Activated naive CD8-positive, alpha-beta T cell treated with anti-CD3 and anti-CD28 coated beads, Interleukin-2, amount 50 U/mL, for 24 hours (primary cell): ENCODE results near the gene WDR53.
"Not testable (repeated sequence)": the region's sequence is repeated elsewhere in the genome, so short reads cannot be mapped to it uniquely, and the experiment has no call there.

Experiments
- ATAC-seq: fragments of 150-1000 bp; cut with Tn5 transposase; one replicate; pipeline ENCODE4 v1.10.0; 2021
- DNase-seq: peaks from one replicate; pipeline ENCODE4 v3.0.0; 2021
- H3K27ac Mint-ChIP-seq: one replicate; pipeline ENCODE4 v1.8.0; 2021; ENCODE audit warnings: mild to moderate bottlenecking, mixed read lengths
- H3K27me3 Mint-ChIP-seq: one replicate; pipeline ENCODE4 v1.8.0; 2021; ENCODE audit warnings: mixed read lengths
- H3K36me3 Mint-ChIP-seq: one replicate; pipeline ENCODE4 v1.8.0; 2021; ENCODE audit warnings: low read depth, mixed read lengths
- H3K4me1 Mint-ChIP-seq: one replicate; pipeline ENCODE4 v1.8.0; 2021; ENCODE audit warnings: mixed read lengths
- H3K4me3 Mint-ChIP-seq: one replicate; pipeline ENCODE4 v1.8.0; 2021; ENCODE audit warnings: mild to moderate bottlenecking, moderate library complexity, mixed read lengths
- H3K9me3 Mint-ChIP-seq: one replicate; pipeline ENCODE4 v1.8.0; 2021; ENCODE audit warnings: mixed read lengths

Gene WDR53

DNA sequence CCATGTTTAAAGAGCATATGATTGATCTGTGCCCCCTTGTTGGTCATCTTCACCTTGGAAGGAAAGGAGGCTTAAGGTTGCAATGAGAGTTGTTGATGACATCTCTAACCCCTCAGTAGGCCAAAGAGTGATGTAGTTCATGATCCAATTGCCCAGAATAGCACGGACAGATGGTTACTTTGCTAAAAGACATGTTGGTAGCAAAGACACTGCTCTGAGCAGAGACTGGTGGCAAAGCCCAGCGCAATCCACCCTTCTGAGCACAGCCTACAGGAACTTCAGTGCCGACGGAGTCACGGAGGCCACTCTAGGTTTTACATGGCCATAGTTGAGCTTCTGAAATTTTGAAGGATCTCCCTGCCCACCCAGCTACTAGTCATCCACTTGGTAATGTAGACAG, 21.9 kb upstream of the WDR53 start:
- H3K36me3 Mint-ChIP-seq, result peaks cover 5% of the 10 kb centered on the region
- H3K27me3 Mint-ChIP-seq, result peaks cover 2% of the 10 kb centered on the region
- H3K4me3 Mint-ChIP-seq, result no peak overlapping the region
- H3K27ac Mint-ChIP-seq, result no peak overlapping the region
- DNase-seq (no peak), ATAC-seq (no peak)
- no peaks in the 10 kb centered on the region for H3K9me3 Mint-ChIP-seq
- H3K4me1 Mint-ChIP-seq, result no peaks in the 10 kb centered on the region

DNA sequence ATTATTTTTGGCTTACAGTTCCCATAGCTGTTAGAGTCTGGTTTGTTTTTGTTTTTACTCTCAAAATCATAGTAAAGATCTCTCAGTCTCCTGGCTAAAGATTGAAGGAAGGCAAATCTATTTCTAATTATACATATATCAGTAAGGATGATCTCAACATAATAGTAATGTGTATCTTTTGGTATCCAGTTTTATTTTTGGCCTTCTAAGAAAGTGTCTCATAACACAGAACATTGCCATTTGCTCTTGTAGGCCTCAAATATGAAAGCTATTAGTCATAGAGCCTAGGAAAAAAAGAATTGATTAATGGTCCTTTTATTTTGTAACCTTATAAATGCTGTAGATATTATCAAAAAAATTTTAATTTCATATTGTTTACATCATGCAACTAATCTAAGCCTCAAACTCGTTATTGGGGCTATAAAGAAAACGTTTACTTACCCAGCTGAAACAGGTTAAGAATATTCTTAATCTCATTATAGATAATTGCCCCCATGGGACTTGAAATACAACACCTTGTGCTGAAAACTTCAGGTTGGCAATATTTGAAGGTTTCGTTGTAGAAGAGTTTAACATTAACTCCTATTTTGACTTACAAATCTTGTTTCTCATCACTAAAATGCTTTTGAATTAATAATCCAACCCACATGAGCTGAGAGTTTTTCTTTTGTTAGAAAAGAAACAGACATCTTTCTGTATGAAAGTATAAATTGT, 16.8 kb upstream of the WDR53 start:
- Mint-ChIP-seq H3K27me3 (no peaks in the 10 kb centered on the region), H3K36me3 (peaks cover 33% of the 10 kb centered on the region), H3K4me3 (no peak overlapping the region), H3K4me1 (peaks cover 3% of the 10 kb centered on the region), H3K9me3 (no peaks in the 10 kb centered on the region), H3K27ac (peak overlapping the region; percentile 41)
- DNase-seq (no peak), ATAC-seq (no peak)

DNA sequence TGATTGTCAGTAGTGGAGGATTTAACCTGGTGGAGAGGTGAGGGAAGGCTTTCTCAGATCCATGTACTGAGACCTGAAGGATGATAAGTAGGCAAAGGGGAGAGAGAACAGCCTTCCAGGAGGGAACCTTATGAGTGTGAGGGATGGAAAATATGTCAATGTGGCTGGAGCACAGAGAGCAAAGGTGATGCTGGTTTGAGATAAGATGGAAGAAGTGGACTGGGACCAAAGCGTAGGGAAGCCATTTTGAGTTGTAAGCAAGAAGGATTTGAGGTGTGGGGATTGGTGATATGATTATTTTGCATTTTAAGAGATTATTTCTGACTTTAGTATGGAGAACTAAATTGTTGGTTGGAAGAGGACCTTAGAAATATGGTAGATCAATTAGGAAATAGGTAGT, 4.0 kb upstream of the WDR53 start:
- H3K4me1 Mint-ChIP-seq, result peaks cover 25% of the 10 kb centered on the region
- no peak for ATAC-seq
- H3K27me3 Mint-ChIP-seq, result no peaks in the 10 kb centered on the region
- no peak overlapping the region for H3K27ac Mint-ChIP-seq
- no peak overlapping the region for H3K4me3 Mint-ChIP-seq
- H3K9me3 Mint-ChIP-seq, result no peaks in the 10 kb centered on the region
- DNase-seq, result no peak
- H3K36me3 Mint-ChIP-seq, result peaks cover 11% of the 10 kb centered on the region

DNA sequence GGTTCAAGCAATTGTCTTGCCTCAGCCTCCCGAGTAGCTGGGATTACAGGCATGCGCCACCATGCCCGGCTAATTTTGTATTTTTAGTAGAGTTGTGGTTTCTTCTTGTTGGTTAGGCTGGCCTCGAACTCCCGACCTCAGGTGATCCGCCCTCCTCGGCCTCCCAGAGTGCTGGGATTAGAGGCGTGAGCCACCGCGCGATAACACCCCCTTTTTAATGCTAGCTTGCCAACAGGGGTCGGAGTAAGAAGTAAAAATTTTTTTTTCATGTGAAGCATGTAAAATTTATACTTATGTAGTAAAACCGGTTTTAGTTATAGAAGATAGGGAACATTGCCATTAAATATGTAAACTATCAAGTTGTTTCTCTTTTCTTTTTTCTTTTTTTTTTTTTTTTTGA, 2.0 kb upstream of the WDR53 start:
- not testable (repeated sequence) for ATAC-seq, DNase-seq

DNA sequence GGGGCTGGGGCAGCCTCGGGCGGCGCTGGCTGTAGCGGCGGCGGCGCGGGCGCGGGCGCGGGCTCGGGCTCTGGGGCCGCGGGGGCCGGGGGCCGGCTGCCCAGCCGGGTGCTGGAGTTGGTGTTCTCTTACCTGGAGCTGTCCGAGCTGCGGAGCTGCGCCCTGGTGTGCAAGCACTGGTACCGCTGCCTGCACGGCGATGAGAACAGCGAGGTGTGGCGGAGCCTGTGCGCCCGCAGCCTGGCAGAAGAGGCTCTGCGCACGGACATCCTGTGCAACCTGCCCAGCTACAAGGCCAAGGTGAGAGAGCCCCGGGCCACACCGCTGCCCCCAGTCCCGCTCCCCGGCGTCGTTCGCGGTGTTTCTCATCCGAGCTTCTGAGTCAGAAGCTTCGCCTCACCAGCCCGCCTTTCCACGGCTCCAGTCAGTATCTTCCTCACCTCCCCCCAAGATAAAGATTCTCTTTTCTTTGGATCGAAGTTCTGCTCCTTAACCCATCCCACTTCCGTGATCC, 706 bp upstream of the WDR53 start:
- peak overlapping the region; percentile 93 for H3K4me3 Mint-ChIP-seq
- peak; percentile 45 for ATAC-seq
- H3K4me1 Mint-ChIP-seq, result peaks cover 36% of the 10 kb centered on the region
- no peaks in the 10 kb centered on the region for H3K27me3 Mint-ChIP-seq
- H3K27ac Mint-ChIP-seq, result peak overlapping the region; percentile 80
- H3K9me3 Mint-ChIP-seq, result no peaks in the 10 kb centered on the region
- DNase-seq, result peak; percentile 46
- peaks cover 7% of the 10 kb centered on the region for H3K36me3 Mint-ChIP-seq

More for the DNA sequence above, 2.0 kb upstream of the WDR53 start:
- H3K36me3 Mint-ChIP-seq, H3K9me3 Mint-ChIP-seq, H3K27me3 Mint-ChIP-seq, H3K27ac Mint-ChIP-seq: not testable (repeated sequence)
- Mint-ChIP-seq H3K4me3 (peak overlapping the region; percentile 93), H3K4me1 (peaks cover 31% of the 10 kb centered on the region)

DNA sequence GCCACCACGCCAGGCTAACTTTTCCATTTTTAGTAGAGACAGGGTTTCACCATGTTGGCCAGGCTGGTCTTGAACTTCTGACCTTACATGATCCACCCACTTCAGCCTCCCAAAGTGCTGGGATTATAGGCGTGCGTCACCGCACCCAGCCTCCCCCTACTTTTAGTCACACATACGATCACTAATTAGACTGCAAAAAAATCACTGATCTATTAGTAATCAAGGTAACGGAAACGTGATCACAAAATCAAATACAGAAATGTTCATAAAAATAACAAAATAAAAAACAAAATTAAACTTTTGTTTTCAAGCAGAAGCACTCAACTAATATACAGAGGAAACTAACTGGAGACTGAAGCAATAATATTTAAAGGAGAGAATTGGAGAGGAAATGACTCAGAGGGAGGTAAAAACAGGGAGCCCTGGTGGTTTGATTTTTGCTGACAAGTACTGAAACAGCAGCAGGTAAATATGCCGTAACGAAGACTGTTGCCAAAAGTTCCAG, 4.6 kb downstream of the WDR53 start:
- Mint-ChIP-seq H3K9me3 (no peaks in the 10 kb centered on the region), H3K4me1 (peaks cover 35% of the 10 kb centered on the region), H3K36me3 (peaks cover 18% of the 10 kb centered on the region), H3K4me3 (peak overlapping the region; percentile 40), H3K27ac (peak overlapping the region; percentile 73), H3K27me3 (no peaks in the 10 kb centered on the region)
- ATAC-seq, result no peak
- DNase-seq, result no peak

DNA sequence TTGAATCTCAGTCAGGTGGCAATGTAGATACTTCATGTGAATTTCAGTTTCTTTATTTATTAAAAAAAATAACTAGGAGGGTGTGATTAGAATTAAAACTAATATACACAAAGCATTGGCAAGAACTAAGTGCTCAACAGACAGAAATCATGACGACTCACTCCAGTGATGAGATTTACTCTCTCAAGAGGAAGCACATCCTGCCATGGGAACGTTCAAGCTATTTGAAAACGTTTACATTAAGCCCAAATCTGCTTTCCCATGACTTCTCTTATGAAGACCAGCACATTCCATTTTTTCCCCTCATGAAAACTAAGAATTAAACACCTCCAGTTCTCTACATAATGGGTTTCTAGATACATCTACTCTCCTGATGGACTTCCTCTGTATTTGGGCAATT, 8.5 kb downstream of the WDR53 start:
- Mint-ChIP-seq H3K27me3 (no peaks in the 10 kb centered on the region), H3K27ac (no peak overlapping the region), H3K4me1 (peaks cover 27% of the 10 kb centered on the region), H3K9me3 (no peaks in the 10 kb centered on the region), H3K4me3 (no peak overlapping the region), H3K36me3 (peaks cover 19% of the 10 kb centered on the region)
- ATAC-seq, result no peak
- DNase-seq, result no peak

DNA sequence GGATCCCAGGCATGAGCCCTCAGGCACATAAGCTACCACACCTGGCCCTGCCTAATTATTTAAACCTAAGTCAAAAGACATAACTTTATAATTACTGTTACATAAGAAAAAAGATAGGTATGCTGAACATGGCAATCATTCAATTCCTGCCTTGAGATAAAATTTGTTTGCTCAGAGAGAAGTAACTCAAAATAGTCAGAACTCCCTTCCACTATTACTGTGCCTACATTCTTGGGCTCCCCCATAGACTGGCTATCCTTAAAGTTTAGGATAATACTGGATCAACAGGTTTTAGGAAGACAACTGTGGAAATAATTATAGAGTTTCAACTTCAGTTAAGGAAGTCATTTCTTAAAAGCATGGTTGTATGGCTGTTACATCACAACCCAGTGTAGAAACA, 9.9 kb downstream of the WDR53 start:
- peaks cover 22% of the 10 kb centered on the region for H3K36me3 Mint-ChIP-seq
- no peak overlapping the region for H3K27ac Mint-ChIP-seq
- ATAC-seq (no peak), DNase-seq (no peak)
- H3K4me1 Mint-ChIP-seq, result peaks cover 19% of the 10 kb centered on the region
- no peaks in the 10 kb centered on the region for H3K9me3 Mint-ChIP-seq
- no peak overlapping the region for H3K4me3 Mint-ChIP-seq
- H3K27me3 Mint-ChIP-seq, result no peaks in the 10 kb centered on the region

DNA sequence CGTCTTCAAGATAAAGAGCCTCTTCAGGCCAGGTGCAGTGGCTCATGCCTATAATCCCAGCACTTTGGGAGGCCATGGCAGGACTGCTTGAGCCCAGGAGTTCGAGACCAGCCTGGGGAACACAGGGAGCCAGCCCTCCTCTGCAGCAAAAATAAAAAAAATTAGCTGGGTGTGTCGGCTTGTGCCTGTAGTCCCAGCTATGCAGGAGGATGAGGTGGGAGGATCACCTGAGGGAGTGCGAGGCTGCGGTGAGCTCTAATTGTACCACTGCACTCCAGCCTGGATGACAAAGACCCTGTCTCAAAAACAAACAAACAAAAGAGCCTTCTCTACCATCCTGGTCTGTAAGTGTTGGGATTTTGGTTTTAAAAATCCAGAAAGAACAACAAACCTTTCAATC, 11.1 kb downstream of the WDR53 start:
- H3K4me3 Mint-ChIP-seq, result no peak overlapping the region
- ATAC-seq, result no peak
- H3K27me3 Mint-ChIP-seq, result no peaks in the 10 kb centered on the region
- H3K9me3 Mint-ChIP-seq, result no peaks in the 10 kb centered on the region
- no peak for DNase-seq
- H3K27ac Mint-ChIP-seq, result no peak overlapping the region
- H3K4me1 Mint-ChIP-seq, result peaks cover 13% of the 10 kb centered on the region
- H3K36me3 Mint-ChIP-seq, result peaks cover 16% of the 10 kb centered on the region

DNA sequence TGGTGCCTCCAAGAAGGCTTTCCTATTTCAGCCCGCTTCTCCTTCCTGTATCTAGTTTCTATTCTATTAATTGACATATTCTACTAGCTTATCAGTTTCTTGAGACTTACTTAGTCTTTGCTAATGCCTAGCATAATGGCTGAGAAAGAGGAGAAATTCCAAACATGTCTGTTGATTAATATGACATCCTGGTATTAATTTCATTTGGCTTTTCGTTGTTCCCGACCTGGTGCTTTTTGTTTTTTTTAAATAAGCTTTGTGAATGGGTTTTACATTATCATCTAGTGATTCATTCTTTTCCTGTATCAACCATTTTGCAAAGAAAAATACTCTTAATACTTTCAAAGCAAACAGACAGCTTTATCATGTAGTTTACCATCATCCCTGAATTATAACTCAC, 13.1 kb downstream of the WDR53 start:
- no peak for ATAC-seq

DNA sequence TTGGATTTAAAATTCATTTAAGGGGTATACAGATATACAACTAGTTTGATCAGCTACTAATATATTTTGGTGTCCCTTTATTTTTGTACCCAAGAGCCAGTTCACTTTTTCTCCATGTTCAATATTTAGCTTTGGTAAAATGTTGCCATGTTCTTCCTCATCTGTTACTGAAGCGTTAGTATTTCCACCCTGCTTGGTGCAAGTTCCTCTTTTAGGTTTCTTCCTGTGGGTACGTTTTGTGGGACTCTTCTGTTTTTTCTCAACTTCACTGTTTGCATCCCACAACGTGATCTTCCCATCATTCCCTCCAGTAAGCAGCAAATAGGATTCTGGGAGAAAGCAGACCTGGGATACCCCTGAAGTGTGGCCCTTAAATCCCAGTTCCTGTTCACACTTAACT, 14.1 kb downstream of the WDR53 start:
- H3K36me3 Mint-ChIP-seq, result peaks cover 10% of the 10 kb centered on the region
- DNase-seq, result no peak
- H3K27me3 Mint-ChIP-seq, result no peaks in the 10 kb centered on the region
- H3K9me3 Mint-ChIP-seq, result peaks cover 10% of the 10 kb centered on the region
- peak overlapping the region; percentile 6 for H3K27ac Mint-ChIP-seq
- H3K4me3 Mint-ChIP-seq, result no peak overlapping the region
- peaks cover 13% of the 10 kb centered on the region for H3K4me1 Mint-ChIP-seq
- ATAC-seq, result no peak

More for the DNA sequence above, 13.1 kb downstream of the WDR53 start:
- Mint-ChIP-seq H3K27ac (no peak overlapping the region), H3K9me3 (peaks cover 4% of the 10 kb centered on the region), H3K27me3 (no peaks in the 10 kb centered on the region), H3K4me1 (peaks cover 13% of the 10 kb centered on the region), H3K36me3 (peaks cover 12% of the 10 kb centered on the region), H3K4me3 (no peak overlapping the region)
- no peak for DNase-seq

DNA sequence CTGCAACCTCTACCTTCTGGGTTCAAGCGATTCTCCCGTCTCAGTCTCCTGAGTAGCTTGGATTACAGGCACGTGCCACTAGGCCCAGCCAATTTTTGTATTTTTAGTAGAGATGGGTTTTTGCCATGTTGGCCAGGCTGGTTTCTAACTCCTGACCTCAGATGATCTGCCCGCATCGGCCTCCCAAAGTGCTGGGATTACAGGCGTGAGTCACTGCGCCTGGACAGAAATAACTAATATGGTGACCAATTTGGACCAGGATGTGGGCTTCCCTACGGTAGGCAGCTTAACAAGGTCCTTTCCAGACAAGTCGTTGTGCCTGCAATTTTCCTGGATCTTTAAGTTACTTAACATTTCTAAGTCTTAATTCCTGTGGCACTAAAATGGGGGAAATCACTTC, 14.8 kb downstream of the WDR53 start:
- DNase-seq, result no peak
- Mint-ChIP-seq H3K27me3 (no peaks in the 10 kb centered on the region), H3K27ac (no peak overlapping the region), H3K4me3 (no peak overlapping the region), H3K9me3 (peaks cover 10% of the 10 kb centered on the region), H3K4me1 (peaks cover 12% of the 10 kb centered on the region), H3K36me3 (peaks cover 10% of the 10 kb centered on the region)
- ATAC-seq, result no peak

DNA sequence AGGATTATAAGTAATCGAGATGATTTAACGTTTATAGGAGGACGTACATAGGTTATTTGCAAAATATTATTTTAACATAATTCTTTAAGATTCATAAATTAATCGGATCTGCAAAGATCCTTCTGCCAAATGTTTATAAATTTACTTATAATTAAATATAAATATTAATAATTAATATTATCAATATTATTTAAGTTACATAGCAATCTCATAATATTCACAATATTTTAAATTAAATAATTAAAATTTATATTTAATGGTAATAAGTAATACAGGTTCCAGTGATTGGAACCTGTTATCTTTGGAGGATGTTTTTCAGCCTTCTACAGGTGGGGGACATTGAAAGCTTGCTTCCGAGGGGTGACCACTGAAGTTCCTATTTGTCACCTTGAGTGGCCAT, 16.1 kb downstream of the WDR53 start:
- Mint-ChIP-seq H3K9me3 (peaks cover 15% of the 10 kb centered on the region), H3K27me3 (peaks cover 2% of the 10 kb centered on the region), H3K4me3 (no peak overlapping the region), H3K36me3 (peaks cover 12% of the 10 kb centered on the region), H3K27ac (no peak overlapping the region), H3K4me1 (peaks cover 11% of the 10 kb centered on the region)
- DNase-seq (no peak), ATAC-seq (no peak)

DNA sequence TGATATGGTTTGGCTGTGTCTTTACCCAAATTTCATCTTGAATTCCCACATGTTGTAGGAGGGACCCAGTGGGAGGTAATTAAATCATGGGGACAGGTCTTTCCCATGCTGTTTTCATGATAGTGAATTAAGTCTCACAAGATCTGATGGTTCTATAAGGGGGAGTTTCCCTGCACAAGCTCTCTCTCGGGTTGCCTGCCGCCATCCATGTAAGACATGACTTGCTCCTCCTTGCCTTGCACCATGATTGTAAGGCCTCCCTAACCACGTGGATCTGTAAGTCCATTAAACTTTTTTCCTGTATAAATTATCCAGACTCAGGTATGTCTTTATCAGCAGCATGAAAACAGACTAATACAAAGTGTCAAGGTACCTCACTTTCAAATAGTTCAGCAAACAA, 18.2 kb downstream of the WDR53 start:
- H3K36me3 Mint-ChIP-seq, H3K4me3 Mint-ChIP-seq, ATAC-seq, H3K27me3 Mint-ChIP-seq, DNase-seq, H3K4me1 Mint-ChIP-seq, H3K27ac Mint-ChIP-seq: not testable (repeated sequence)
- peaks cover 15% of the 10 kb centered on the region for H3K9me3 Mint-ChIP-seq

DNA sequence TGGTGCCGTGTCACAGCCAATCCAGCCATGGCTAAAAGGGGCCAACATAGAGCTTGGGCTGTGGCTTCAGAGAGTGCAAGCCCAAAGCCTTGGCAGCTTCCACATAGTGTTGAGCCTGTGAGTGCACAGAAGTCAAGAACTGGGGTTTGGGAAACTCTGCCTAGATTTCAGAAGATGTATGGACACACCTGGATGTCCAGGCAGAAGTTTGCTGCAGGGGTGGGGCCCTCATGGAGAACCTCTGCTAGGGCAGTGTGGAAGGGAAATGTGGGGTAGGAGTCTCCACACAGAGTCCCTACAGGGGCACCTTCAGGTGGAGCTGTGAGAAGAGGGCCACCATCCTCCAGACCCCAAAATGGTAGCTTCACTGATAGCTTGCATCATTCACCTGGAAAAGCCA, 19.0 kb downstream of the WDR53 start:
- ATAC-seq, H3K36me3 Mint-ChIP-seq, H3K27ac Mint-ChIP-seq, H3K4me1 Mint-ChIP-seq, DNase-seq, H3K27me3 Mint-ChIP-seq, H3K4me3 Mint-ChIP-seq: not testable (repeated sequence)
- peaks cover 15% of the 10 kb centered on the region for H3K9me3 Mint-ChIP-seq
